ENCODE data around the gene LRRFIP2. TPM values are rescaled to one million over a fixed set of nuclear protein-coding genes. Genes with fewer than 3 reads are reported as not detected.

Gene LRRFIP2
- total RNA-seq, 1 donor from 2014 or later: 36.7 TPM

GRCh38 chr3:37026851-37027250 is 147.5 kb downstream of the LRRFIP2 start:
- no peaks in the 10 kb centered on the region for H3K4me1 ChIP-seq
- Mint-ChIP-seq H3K9me3 (peaks cover 8% of the 10 kb centered on the region), H3K27me3 (ENCODE audit: insufficient read depth, low read depth) (no peaks in the 10 kb centered on the region), H3K4me3 (no peak overlapping the region), H3K27ac (no peak overlapping the region), H3K4me1 (no peaks in the 10 kb centered on the region), H3K36me3 (peaks cover 50% of the 10 kb centered on the region)
- no peak overlapping the region for H3K4me3 ChIP-seq
- H3F3A ChIP-seq (ENCODE audit: low read depth): no peaks in the 10 kb centered on the region
- H3K4me2 ChIP-seq: no peak overlapping the region
- peaks cover 21% of the 10 kb centered on the region for H3K36me3 ChIP-seq
- no peak for TF ChIP-seq EZH2 (IDR thresholded peaks at IDR 0.05)
- no peak for TF ChIP-seq EZH2phosphoT487 (IDR thresholded peaks at IDR 0.05)
- TF ChIP-seq CTCF (IDR thresholded peaks at IDR 0.05): no peak
- no peak overlapping the region for H3K27ac ChIP-seq
- H2AFZ ChIP-seq (replicated peaks): no peak overlapping the region
- no peaks in the 10 kb centered on the region for H3K27me3 ChIP-seq
- no peaks in the 10 kb centered on the region for H3K79me2 ChIP-seq (ENCODE audit: low read depth)
- H4K20me1 ChIP-seq (ENCODE audit: low read depth): no peaks in the 10 kb centered on the region
- DNase-seq (ENCODE audit: low spot score): no peak
- H3K9ac ChIP-seq: no peak overlapping the region
- H3K9me3 ChIP-seq (ENCODE audit: low read depth): no peaks in the 10 kb centered on the region

- Mint-ChIP-seq H3K27ac (no peak overlapping the region), H3K4me3 (no peak overlapping the region), H3K9me3 (peaks cover 8% of the 10 kb centered on the region), H3K27me3 (ENCODE audit: insufficient read depth, low read depth) (no peaks in the 10 kb centered on the region), H3K36me3 (peaks cover 56% of the 10 kb centered on the region), H3K4me1 (no peaks in the 10 kb centered on the region)
- H3K4me3 ChIP-seq: no peak overlapping the region
- H3K9me3 ChIP-seq (ENCODE audit: low read depth): no peaks in the 10 kb centered on the region
- no peaks in the 10 kb centered on the region for H3K4me1 ChIP-seq
- H3K79me2 ChIP-seq (ENCODE audit: low read depth): no peaks in the 10 kb centered on the region
- H3K4me2 ChIP-seq: no peak overlapping the region
- H3K27ac ChIP-seq: no peak overlapping the region
- H3F3A ChIP-seq (ENCODE audit: low read depth): no peaks in the 10 kb centered on the region
- DNase-seq (ENCODE audit: low spot score): no peak
- H3K36me3 ChIP-seq: peaks cover 21% of the 10 kb centered on the region
- no peaks in the 10 kb centered on the region for H3K27me3 ChIP-seq
- no peaks in the 10 kb centered on the region for H4K20me1 ChIP-seq (ENCODE audit: low read depth)
- no peak overlapping the region for H2AFZ ChIP-seq (replicated peaks)
- no peak overlapping the region for H3K9ac ChIP-seq
- no peak for TF ChIP-seq CTCF (IDR thresholded peaks at IDR 0.05)
- no peak for TF ChIP-seq EZH2phosphoT487 (IDR thresholded peaks at IDR 0.05)
- TF ChIP-seq EZH2 (IDR thresholded peaks at IDR 0.05): no peak
These were observed 148.6 kb downstream of the LRRFIP2 start for GRCh38 chr3:37025561-37026335.

GRCh38 chr3:37024820-37025405 is 149.5 kb downstream of the LRRFIP2 start:
- TF ChIP-seq CTCF (IDR thresholded peaks at IDR 0.05): no peak
- no peaks in the 10 kb centered on the region for H3K4me1 Mint-ChIP-seq
- H3K4me3 Mint-ChIP-seq: no peak overlapping the region
- no peaks in the 10 kb centered on the region for H3K4me1 ChIP-seq
- H3K9me3 Mint-ChIP-seq: peaks cover 8% of the 10 kb centered on the region
- no peak overlapping the region for H3K4me3 ChIP-seq
- H4K20me1 ChIP-seq (ENCODE audit: low read depth): no peaks in the 10 kb centered on the region
- H3K27me3 ChIP-seq: no peaks in the 10 kb centered on the region
- H3K36me3 ChIP-seq: peaks cover 21% of the 10 kb centered on the region
- H3K27ac Mint-ChIP-seq: no peak overlapping the region
- H3F3A ChIP-seq (ENCODE audit: low read depth): no peaks in the 10 kb centered on the region
- no peak overlapping the region for H3K4me2 ChIP-seq
- H3K36me3 Mint-ChIP-seq: peaks cover 63% of the 10 kb centered on the region
- no peak overlapping the region for H3K9ac ChIP-seq
- no peaks in the 10 kb centered on the region for H3K27me3 Mint-ChIP-seq (ENCODE audit: insufficient read depth, low read depth)
- H3K79me2 ChIP-seq (ENCODE audit: low read depth): no peaks in the 10 kb centered on the region
- DNase-seq (ENCODE audit: low spot score): no peak
- no peak overlapping the region for H3K27ac ChIP-seq
- H2AFZ ChIP-seq (replicated peaks): no peak overlapping the region
- H3K9me3 ChIP-seq (ENCODE audit: low read depth): no peaks in the 10 kb centered on the region
